Breast epithelium (tissue), 3 donors: ENCODE data around the gene HELQ.

ENCODE experiments used
- POLR2A ChIP-seq: fragments of 450-650 bp; IDR thresholded peaks from one replicate; pipeline ENCODE4 v1.6.1; 2016; ENCODE audit warnings: antibody characterized with exemption, mild to moderate bottlenecking, moderate library complexity
- TF ChIP-seq, protein P1 (sequence below), 3 donors: fragments of 450-650 bp; IDR thresholded peaks; one replicate each; pipeline ENCODE4 v1.5.1; 2016 to 2017; ENCODE audit warnings: antibody characterized with exemption in 3 of 3, mild to moderate bottlenecking in 3 of 3, moderate library complexity in 3 of 3

DNA sequence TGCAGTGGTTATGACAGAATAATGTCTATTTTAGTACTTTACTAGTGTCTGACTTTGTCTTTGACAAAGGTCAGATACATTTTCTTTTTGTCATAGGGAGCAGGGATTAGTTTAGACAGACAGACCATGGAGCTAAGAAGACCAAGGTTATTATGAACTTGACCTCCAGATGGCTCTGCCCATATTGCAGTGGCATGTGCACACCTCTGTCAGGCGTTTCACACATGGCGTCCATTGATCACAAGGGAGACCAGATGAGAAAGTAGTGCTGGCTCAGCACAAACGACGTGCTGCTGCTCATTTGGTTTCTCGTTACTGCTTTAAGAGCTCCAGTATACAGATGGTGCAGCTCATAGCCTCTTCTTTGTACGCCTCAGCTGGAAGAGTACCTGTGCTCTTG, 64.7 kb downstream of the HELQ start:
- TF ChIP-seq, protein P1, sequence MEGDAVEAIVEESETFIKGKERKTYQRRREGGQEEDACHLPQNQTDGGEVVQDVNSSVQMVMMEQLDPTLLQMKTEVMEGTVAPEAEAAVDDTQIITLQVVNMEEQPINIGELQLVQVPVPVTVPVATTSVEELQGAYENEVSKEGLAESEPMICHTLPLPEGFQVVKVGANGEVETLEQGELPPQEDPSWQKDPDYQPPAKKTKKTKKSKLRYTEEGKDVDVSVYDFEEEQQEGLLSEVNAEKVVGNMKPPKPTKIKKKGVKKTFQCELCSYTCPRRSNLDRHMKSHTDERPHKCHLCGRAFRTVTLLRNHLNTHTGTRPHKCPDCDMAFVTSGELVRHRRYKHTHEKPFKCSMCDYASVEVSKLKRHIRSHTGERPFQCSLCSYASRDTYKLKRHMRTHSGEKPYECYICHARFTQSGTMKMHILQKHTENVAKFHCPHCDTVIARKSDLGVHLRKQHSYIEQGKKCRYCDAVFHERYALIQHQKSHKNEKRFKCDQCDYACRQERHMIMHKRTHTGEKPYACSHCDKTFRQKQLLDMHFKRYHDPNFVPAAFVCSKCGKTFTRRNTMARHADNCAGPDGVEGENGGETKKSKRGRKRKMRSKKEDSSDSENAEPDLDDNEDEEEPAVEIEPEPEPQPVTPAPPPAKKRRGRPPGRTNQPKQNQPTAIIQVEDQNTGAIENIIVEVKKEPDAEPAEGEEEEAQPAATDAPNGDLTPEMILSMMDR (IDR thresholded peaks at IDR 0.05), result no peak
- TF ChIP-seq POLR2A, result no peak
